ENCODE data around the gene AGXT2.
A peak's percentile ranks its signal among the peaks of the same experiment; 100 is the strongest.
"Not testable (repeated sequence)": the region's sequence is repeated elsewhere in the genome, so short reads cannot be mapped to it uniquely, and the experiment has no call there.

The AGXT2 gene

DNA sequence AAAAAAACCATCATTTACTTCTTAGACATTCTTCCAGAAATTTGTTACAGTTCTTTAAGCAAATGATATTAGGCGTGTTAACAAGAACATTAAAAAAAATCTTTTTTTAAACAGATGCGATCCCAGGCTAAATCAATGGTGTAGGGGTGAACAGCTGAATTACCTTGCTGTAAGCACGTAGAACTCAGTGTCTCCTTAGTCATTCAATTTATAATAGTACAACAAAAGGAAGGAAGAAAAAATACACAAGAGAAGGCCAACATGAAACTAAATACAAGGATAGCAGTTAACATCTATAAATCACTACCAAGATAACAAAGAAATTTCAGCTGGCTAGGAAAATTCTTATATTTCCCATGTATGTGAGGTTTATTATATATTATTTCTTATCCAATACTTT is 35.4 kb downstream of the AGXT2 start:
- no peak for DNase-seq

DNA sequence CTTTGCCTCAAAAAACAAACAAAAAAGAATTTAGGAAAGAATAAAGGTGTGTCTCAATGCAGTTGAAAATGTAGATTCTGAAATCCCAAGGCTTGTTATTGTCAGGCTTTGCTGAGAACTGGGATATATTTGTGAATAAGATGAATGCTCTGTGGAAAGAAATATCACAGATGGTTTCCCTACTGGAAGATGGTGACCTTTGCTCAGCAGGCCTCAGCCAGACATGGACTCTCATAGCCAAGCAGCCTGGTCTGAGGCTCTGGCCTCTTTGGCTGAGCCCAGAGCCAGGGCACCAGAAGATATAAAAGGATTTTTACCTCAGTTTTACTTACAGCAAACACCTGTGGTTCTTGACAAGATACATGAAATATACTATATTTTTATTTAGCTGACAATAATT is 37.1 kb downstream of the AGXT2 start:
- no peak for DNase-seq

DNA sequence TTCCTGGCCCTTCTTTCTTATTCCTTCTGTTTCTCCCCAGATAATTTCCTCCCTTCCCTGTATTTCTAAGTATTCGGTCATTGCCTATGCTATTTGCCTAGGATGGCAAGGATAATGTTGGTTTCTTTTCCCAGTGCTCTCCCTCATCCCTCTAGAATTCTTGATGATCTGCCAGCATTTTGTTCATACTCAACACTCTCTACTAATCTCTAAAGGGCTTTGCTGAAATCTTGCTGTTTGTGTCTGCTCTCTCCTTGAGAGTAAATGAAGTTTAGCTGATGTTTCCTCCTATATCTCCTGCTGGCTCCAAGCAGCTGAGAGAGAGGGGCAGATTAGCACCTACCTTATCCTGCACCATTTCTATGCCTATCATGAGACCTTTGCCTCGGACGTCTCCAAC is 38.1 kb downstream of the AGXT2 start:
- DNase-seq = no peak

DNA sequence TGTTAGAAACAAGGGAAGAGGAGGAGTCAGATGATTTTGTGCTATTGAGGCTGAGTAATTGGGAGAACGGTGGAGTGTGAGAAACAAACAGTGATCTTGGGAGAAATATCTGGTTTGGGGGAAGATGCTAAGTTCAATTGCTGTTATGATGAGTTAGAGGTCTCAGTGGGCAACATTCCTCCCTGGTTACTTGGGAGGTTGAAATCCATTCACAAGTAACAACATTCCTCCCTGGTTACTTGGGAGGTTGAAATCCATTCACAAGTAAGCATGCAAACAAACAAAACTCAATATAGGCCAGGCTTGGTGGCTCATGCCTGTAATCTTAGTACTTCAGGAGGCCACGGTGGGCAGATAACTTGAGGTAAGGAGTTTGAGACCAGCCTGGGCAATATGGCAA is 38.7 kb downstream of the AGXT2 start:
- no peak for DNase-seq

DNA sequence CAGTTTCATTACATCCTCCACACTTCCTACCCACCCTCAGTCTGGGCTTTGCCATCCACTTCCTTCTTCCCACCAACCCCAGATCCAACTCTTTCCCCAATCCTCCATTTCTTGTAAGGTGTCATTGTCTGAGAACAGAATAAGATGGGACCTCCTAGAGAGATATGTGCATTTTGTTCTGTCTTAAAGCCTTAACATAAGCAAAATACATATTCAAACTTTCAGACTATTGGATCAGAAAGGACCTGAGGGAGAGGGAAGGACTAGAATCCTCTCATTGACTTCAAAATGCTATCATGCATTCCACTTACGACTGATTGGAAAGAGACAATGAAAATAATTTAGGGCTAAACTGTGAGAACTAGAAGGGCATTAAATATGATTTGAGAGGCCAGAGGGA is 43.0 kb downstream of the AGXT2 start:
- no peak for DNase-seq

DNA sequence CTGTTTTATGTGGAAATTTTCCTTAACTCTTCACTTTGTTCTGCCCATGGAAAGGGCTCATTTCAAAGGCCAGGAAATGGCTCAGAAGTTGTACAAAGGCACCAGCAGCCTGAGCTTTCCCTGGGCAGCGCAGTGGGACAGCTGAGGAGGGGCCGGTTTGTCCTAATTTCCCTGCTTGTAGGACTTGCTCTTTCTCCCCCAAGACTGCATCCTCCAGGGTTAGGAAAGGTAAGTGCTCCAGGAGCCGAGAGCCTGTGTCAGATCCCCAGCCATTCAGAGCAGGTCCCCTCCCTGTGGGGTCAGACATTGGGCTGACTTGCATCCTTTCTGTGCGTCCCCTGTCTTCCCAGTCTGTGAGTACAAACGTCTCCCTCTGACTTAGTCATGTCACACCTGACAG is 43.5 kb downstream of the AGXT2 start:
- DNase-seq = no peak

DNA sequence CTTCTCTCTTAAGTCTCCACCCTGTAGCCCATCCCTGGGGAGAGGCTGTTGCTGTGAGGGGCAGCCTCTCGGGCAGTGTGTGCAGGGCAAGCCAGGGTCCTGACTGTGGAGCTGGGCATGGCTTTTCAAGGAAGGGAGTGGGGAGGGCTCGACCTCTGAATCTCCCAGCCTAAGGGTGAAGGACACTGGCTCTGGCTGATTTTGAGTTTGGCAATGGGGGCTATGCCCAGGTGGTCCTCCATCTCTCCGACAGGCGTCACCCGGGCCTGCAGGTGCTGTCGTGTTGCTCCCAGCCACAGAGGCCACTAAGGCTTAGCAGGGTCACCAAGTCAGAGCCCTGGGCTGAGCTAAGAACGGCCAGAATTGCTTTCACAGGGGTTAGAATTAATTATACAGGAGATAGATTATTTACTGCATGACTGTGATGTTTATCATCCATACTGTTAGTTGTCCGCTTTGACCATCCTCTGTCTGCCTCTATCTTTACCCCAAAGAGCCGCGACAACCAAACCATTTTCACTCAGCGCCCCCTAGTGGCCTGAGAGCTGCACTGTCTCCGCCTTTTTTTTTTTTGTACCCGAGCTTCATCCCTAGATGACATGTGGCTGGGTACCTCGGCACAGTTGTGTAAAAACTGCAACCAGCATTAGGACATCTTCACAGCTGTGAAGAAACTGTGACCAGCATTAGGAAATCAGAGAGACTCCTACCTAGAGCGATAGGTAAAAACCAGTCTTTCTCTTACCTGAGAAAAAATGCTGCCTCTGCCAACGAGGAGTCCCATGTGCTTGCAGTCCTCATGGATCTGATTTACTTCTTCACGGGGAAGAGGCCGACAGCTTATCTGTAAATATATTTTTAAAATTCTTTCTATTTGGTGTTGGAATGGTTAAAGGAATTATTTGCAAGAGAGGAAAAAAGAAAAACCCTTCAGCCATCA is 44.5 kb downstream of the AGXT2 start:
- peak; percentile 84 for DNase-seq

DNA sequence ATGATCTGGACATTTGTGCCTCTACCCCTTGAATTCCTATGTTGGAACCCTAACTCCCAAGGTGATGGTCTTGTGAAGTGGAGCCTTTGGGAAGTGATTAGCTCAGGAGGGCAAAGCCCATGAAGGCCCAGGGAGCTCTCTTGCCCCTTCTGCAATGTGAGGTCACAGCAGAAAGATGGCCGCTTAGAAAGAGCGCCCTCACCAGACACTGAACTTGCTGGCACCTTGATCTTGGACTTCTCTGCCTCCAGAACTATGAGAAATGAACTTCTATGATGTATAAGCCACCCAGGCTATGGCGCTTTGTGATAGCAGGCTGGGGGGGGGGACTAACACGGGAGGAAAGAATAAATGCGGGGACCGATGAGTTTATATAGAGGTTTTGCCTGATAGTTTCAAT is 45.3 kb downstream of the AGXT2 start:
- no peak for DNase-seq

DNA sequence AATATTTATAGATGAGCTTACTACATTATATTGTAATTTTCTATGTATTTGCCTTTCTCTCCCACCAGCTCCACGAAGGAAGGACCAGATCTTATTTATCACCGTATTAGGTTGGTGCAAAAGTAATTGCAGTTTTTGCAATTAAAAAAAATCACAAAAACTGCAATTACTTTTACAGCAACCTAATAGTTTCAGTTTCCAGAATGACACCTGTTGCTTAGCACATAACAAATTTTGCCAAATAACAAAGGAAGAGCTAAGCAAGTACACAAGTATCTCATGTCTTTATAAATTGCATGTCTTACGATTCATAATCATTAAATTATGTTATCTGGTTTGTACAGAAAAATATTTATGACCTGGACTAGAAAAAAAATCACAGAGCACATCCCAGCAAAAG is 45.9 kb downstream of the AGXT2 start:
- no peak for DNase-seq

DNA sequence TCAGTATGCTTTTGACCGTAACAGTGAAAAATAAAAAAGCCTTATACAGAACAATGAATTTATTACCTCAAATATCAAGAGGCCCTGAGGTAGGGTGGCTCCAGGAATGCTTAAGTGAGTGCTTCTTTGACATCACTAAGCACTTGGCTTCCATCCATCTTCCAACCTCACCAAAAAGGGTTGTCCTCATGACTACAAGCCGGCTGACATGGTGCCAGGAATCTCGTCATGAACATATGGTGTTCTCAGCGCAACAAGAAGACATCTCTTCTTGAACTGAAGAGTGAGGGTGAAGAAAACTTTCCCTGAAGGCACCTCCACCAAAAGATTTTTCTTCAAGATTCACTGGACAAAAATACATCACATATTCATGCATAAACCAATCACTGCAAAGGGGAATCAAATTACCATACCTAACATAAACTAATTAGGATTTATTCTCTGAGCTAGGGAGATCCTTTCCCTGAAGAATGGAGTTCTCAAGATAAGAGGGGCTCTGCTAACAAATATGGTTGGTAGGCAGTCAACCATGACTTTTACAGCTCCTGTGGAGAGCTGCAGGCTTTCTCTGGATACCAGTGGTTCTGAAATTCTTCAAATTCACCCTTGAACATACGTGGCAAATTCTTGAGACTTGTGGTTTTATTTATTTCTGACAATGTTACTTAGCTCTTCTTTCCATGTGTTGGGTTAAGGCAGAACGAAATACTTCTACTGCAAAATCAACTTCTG is 49.5 kb downstream of the AGXT2 start:
- DNase-seq = no peak

DNA sequence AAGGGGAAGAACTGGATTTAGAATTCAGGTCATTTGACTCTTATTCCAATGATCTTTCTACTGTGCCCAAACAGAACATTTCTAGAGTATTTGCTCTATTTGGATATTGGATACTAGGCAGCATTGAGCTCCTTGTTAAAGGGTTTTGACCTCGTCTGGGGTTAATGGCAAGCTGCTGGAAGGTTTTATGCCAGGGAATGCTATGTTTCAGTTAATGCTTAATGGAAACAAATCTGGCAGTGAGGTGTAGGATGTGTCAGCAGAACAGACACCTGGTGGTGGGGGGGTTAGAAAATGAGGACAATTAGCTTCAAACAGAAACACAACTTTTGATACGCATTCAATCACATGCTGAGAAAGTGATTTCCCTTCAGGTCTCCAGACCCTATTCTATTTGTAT is 51.5 kb downstream of the AGXT2 start:
- no peak for DNase-seq

DNA sequence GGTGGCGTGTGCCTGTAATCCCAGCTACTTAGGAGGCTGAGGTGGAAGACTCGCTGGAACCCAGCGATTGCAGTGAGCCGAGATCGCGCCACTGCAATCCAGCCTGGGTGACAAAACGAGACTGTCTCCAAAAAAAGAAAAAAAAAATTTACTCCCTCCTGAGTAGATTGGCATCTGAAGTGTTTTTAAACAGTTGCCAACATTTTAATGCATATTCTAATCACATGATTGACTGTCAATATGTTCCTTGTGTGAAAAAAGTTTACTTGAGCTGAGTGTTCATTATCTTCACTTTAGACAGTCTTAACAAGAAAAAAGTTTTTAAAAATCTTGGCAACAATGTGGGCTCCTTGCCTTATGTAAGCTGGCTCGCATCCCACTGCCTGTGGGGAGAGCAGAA is 53.8 kb downstream of the AGXT2 start:
- no peak for DNase-seq

DNA sequence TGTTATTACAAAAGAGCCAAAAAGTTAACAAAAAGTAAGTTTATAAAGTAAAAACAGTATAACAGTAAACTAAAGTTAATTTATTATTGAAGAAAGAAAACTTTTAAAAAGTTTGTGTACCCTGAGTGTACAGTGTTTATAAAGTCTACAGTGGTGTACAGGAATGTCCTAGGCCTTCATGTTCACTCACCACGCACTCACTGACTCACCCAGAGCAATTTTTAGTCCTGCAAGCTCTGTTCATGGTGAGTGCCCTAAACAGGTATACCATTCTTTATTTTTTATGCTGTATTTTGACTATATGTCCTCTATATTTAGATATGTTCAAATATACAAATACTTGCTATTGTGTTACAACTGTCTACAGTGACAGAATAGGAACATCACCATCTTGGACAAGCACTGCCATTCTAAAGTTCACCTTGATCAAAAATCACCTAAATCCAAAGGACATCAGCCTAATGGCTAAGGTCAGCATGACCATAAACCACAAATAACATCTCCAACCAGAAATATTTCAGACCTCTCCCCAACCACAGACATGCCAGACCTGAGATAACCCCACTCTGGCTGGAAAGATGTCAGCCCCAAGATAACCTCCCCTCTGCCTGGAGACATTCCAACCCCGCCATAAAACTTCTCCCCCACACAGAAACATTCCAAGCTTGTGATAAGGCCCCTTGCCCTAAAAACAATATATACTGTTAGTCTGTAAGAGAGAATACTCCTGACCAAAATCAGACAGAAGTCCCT is 56.1 kb downstream of the AGXT2 start:
- no peak for DNase-seq

DNA sequence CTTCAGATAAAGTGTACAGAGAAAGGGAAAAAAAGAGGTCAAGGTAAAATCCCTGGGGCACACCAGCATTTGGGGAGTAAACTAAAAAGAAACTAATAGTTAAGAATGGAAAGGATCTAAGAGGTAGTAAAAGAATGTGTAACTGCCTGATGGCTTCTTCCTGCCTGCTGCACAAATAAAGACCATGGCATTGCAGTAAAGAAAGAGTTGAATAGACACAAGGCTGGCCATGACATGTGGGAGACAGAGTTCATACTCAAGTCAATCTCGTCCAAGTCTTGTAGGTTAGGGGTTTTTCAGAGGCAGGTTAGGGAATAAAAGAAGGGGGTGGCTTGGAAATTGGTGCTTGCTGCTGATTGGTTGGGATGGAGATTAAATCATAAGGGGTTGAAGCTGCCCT is 60.8 kb downstream of the AGXT2 start:
- no peak for DNase-seq

DNA sequence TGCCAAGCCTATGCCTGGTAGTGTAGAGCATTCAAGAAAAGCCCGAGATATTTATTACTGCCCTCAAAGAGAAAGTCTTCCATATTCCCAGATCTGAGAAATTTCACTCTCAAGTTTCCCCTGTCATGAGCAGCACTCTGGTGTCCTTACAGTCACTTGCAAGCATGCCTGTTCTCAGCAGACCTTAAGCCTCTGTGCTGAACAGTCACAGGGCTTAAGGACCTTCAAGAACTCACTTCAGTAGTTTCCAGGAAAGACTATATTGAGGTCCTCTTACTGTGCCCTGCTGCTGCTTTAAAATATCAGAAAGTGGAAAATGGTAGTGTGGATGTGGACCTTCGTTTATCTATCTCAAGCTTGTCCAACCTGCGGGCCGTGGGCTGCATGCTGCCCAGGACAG is 64.9 kb downstream of the AGXT2 start:
- no peak for DNase-seq

DNA sequence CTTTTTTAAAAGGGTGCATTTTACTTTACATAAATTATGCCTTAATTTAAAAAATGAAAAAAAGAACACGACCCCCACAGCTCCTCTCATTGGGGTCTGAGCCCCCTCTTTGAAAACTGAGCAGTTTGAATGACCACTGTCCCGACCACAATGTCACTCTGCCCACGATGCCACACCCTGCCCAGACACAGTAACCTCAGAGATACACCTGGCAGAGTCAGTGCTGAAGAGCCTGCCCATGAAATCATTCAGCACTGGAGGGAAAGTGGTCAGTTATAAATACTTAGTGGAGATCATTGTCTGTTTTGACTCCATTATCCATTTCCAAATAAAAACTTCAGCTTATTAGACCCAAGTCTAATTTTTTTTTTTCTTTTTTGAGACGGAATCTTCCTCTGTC is 69.1 kb downstream of the AGXT2 start:
- DNase-seq = no peak

DNA sequence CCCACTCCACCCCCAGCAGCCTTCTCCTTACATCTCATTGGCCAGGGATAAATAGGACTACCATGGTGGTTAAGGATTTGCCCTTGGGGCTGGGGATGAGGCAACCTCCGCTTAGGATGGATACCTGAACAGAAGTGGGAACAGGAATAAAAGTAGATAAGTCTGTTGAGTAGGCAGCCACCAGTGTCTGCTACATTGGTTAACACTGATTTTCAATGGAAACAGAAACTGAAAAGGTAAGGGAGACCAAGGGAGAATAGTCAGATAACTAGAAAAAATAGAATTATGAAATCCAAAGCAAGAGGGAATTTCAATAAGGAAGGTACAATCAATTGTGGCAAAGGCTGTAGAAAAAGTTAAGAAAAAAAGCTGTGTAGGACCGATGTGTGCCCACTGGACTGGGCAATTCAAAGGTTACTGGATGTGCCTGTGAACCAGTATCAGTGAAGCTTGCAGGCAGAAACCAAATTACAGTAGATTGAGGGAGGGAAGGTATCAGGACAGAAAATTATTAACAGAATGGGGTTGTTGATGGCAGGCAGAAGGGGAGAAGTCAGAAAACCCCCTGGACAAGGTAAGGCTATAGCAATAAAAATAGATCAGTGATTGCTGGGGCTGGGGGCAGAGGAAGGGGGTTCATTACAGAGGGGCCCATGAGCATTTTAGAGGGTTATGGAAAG is 69.7 kb downstream of the AGXT2 start:
- no peak for DNase-seq

DNA sequence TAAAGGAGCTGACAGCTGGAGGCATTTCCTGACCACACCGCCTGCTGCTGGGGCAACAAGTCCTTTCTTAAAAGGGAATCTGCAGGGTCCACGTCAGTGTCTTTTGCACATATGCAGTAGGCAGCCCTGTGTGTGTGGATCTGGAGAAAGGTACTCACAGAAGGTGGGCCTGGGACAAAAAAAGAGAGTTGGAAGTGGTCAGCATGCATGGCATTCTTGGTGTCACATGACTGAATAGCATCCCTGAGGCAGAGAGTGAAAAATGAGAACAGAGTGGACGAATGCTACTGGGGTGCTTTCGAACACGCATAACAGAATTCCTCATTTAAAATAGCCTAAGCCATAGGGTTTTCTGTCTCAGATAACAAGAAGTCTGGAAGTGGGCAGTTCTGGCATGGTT is 71.4 kb downstream of the AGXT2 start:
- DNase-seq = no peak

DNA sequence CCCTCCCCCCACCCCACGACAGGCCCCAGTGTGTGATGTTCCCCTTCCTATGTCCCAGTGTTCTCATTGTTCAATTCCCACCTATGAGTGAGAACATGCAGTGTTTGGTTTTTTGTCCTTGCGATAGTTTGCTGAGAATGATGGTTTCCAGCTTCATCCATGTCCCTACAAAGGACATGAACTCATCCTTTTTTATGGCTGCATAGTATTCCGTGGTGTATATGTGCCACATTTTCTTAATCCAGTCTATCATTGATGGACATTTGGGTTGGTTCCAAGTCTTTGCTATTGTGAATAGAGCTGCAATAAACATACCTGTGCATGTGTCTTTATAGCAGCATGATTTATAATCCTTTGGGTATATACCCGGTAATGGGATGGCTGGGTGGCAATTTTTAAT is 76.1 kb downstream of the AGXT2 start:
- DNase-seq = not testable (repeated sequence)

DNA sequence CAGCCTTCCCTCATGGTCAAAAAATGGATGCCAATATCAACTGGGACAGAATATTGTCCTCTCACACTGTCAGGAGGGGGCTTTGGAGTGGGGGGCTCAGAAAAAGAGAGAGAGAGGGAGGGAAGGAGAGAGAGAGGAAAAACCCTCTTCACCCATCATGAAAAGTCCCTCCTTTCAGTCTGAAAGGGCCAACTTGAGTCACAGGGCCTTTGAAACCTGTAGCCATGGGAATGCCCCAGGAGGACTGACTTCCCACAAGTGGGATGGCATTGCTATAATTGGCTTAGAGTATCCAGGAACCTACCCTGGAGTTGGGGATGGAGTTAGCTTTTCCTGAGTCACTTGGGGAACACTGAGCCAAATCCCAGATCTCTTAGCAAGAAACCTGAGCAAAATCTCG is 77.2 kb downstream of the AGXT2 start:
- no peak for DNase-seq

DNA sequence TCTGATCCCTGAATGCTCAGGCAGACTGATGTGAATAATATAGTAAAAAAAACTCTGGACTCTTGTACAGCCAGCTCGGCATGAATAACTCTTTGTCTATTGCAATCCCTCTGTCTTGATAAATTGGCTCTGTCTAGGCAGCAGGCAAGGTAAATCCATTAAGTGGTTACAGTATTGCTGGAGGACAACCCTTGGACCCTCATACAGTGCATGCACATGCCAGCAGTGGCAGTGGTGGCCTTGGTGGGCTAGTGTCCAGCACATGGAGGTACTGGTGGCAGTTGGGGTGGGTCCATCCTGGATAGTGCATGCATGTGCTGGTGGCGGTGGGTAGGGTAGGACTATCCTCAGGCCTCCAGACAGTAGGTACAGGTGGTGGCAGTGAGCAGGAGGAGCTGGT is 79.5 kb downstream of the AGXT2 start:
- no peak for DNase-seq

DNA sequence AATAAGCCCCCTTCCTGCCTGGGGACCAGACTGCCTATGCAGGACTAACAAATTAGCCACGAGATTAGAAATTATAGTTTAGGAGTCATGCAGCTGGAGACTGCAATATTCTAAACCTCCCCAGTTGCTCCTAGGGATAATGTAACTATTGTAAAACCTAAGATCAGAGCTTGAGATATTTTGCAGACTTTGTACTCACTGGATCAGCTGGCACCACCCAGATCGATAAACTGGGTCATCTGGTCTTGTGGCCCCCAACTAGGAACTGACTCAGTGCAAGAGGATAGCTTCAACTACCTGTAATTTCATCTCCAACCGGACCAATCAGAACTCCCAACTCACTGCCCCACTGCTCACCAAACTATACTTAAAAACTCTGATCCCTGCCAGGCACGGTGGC is 80.2 kb downstream of the AGXT2 start:
- no peak for DNase-seq

DNA sequence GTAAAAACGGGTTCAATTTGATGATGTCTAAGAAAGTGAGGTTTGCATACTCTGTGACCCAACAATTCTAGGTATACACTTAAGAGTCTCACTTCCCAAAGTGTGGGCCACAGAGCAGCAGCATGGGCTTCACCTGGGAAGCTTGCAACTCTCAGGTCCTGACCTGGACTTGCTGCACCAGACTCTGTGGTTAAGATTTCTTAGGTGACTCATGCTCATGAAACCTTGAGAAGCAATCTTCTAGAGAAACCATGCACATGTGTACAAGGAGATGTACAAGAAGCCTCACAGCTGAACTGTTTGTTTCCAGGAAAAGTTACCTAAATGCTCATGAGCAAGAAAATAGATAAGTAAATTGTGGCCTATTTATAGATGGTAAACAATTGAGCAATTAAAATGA is 88.4 kb downstream of the AGXT2 start:
- no peak for DNase-seq

All from OCI-M1 (cell line).